ENCODE results near the gene STRIP2.

Gene STRIP2, protein sequence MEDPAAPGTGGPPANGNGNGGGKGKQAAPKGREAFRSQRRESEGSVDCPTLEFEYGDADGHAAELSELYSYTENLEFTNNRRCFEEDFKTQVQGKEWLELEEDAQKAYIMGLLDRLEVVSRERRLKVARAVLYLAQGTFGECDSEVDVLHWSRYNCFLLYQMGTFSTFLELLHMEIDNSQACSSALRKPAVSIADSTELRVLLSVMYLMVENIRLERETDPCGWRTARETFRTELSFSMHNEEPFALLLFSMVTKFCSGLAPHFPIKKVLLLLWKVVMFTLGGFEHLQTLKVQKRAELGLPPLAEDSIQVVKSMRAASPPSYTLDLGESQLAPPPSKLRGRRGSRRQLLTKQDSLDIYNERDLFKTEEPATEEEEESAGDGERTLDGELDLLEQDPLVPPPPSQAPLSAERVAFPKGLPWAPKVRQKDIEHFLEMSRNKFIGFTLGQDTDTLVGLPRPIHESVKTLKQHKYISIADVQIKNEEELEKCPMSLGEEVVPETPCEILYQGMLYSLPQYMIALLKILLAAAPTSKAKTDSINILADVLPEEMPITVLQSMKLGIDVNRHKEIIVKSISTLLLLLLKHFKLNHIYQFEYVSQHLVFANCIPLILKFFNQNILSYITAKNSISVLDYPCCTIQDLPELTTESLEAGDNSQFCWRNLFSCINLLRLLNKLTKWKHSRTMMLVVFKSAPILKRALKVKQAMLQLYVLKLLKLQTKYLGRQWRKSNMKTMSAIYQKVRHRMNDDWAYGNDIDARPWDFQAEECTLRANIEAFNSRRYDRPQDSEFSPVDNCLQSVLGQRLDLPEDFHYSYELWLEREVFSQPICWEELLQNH

DNA sequence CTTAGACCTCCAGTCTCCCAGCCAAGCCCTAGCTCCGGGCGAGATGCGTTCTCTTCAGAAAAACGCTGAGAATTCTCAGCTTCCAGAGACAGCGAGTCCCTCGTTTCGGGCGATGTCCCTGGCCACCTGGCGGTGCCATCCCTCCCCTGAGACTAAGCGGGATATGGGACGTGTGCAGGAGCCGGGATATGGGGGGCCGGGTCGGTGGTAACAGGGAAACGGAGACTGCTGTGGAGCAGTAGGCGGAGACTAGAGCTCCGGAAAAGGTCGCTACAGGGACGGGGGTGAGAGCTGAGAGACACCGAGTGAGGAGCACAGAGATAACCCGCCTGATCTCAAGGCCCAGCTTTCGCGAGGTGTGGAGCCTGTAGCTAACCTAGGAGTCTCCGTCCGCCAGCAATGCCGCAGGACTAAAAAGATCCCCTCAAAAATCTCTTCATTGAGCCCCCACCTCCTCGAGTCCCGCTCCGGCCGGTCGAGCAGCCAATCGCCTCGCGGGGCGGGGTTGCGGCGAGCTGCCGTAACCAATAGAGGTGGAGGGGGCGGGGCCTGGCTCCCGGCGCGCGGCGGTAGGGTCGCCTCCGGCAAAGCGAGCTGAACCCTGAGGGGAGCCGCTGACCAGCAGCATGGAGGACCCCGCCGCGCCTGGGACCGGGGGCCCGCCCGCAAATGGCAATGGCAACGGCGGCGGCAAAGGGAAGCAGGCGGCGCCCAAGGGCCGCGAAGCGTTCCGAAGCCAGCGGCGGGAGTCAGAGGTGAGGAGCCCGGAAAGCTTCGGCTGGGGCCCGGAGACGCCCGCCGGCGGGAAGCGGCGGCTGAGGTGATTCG is at the start of gene STRIP2:
STRIP2 (plus strand) TSS at position 586 of the 828 bp plus-strand sequence; CDS start at position 627, 41 bp downstream.
- Mint-ChIP-seq H3K9me3 (no peaks in the 10 kb centered on the region), H3K4me1 (peaks cover 37% of the 10 kb centered on the region), H3K27ac (peak within 1 kb of the TSS; percentile 81), H3K36me3 (no peaks in the 10 kb centered on the region), H3K27me3 (peaks cover 6% of the 10 kb centered on the region), H3K4me3 (peak within 1 kb of the TSS; percentile 85)
- peak; percentile 96 for DNase-seq
- CTCF ChIA-PET: interaction anchor here (0.8 to 2.4 kb wide), 9 partner anchors 9 to 90 kb away, joined by 3 to 16 read pairs (median 5); no protein-coding TSS in a partner anchor

DNA sequence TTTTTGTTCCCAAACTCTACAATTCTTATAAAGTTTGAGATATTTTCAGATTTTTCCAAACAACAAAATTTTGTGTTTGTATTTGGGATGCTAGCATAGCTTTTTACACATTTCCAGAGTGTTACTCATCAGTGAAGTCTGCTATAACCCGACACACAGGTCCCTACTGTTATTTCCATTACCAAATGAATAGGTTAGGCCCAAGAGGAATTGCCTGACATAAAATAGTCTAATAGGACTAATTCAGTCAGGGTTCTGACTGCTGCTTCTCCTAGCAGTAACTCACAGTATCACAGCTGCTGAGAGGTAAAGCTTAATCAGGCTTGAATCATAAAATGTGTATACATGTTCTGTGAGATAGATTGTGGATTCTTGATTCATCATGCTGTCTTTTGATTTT is 49.1 kb upstream of the STRIP2 start:
- Mint-ChIP-seq H3K27me3 (no peaks in the 10 kb centered on the region), H3K4me3 (no peak overlapping the region)

DNA sequence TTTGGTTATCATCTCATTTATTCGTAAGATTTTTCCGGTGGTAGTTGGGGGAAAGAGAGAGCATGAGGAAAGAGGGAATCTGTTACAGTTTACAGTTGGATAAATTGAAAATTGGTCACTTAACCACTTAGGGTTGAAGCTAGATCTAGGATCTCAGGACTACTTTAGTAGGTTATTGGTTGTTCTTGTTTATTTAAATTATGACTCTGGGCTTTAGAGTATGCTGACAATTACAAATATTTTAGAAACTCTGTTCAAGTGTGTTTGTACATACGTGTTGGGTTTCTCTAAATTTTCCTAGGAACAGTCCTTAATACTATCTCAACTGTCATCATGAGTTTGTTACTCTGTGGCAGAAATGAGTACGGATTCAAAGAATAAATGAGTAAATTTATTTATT is 48.6 kb upstream of the STRIP2 start:
- CTCF ChIA-PET: interaction anchor here (1.7 kb wide), 1 partner anchor 9 kb away, joined by 8 read pairs; no protein-coding TSS in a partner anchor
- Mint-ChIP-seq H3K4me1 (peaks cover 27% of the 10 kb centered on the region), H3K9me3 (no peaks in the 10 kb centered on the region), H3K27me3 (no peaks in the 10 kb centered on the region), H3K27ac (no peak overlapping the region), H3K36me3 (peaks cover 4% of the 10 kb centered on the region), H3K4me3 (no peak overlapping the region)
- no peak for DNase-seq

More for the DNA sequence above, 49.1 kb upstream of the STRIP2 start:
- Mint-ChIP-seq H3K9me3 (no peaks in the 10 kb centered on the region), H3K4me1 (peaks cover 27% of the 10 kb centered on the region), H3K27ac (no peak overlapping the region), H3K36me3 (peaks cover 4% of the 10 kb centered on the region)
- CTCF ChIA-PET: interaction anchor here (1.7 kb wide), 1 partner anchor 9 kb away, joined by 8 read pairs; no protein-coding TSS in a partner anchor
- DNase-seq: no peak

DNA sequence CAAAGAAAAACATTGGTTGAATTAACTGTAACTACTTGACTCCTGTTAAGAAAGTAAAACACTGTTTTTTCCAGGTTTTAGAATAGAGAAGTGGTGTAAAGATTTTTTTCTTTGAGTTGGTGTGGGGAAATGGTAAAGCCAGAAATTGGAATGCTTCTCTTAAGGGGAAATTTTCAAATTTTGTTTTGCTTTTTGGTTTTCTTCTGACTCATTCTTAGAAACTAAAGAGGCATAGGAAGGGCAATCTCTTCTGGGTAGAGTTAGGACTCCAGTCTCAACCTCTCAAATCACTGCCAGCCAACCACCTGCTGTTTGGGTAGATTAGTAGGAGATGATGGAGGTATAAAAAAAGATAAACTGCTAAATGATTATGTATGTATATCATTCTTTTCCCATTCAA is 47.7 kb upstream of the STRIP2 start:
- H3K4me3 Mint-ChIP-seq: no peak overlapping the region
- CTCF ChIA-PET: interaction anchor here (0.7 to 4.3 kb wide), 4 partner anchors 8 to 25 kb away, joined by 3 to 29 read pairs (median 3); no protein-coding TSS in a partner anchor
- H3K4me1 Mint-ChIP-seq: peaks cover 22% of the 10 kb centered on the region
- no peak overlapping the region for H3K27ac Mint-ChIP-seq
- H3K36me3 Mint-ChIP-seq: peaks cover 4% of the 10 kb centered on the region
- no peaks in the 10 kb centered on the region for H3K9me3 Mint-ChIP-seq
- no peaks in the 10 kb centered on the region for H3K27me3 Mint-ChIP-seq
- no peak for DNase-seq

DNA sequence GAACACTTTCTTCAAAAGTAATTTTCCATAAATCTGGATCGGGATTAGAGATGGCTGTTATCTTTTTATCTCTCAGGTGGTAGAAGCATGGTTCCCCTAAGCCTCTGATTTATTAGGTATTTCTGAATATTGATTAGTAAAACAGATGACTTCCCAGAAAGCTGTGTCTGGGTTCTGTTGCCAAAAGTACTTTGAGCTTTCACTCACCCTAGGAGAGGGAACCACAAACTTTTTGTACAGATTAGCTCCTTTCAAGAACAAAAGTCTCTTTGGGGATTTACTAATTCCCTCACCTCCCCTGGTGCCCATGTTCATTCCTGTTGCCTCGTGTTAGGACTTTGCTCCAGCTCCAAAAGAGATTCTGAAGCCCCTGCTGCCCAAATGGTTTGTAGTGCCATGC is 46.7 kb upstream of the STRIP2 start:
- Mint-ChIP-seq H3K9me3 (no peaks in the 10 kb centered on the region), H3K27ac (no peak overlapping the region), H3K4me3 (no peak overlapping the region), H3K36me3 (peaks cover 4% of the 10 kb centered on the region), H3K27me3 (no peaks in the 10 kb centered on the region), H3K4me1 (peaks cover 15% of the 10 kb centered on the region)
- no peak for DNase-seq
- CTCF ChIA-PET: interaction anchor here (0.8 to 4.3 kb wide), 4 partner anchors 9 to 19 kb away, joined by 3 to 29 read pairs (median 10); no protein-coding TSS in a partner anchor

DNA sequence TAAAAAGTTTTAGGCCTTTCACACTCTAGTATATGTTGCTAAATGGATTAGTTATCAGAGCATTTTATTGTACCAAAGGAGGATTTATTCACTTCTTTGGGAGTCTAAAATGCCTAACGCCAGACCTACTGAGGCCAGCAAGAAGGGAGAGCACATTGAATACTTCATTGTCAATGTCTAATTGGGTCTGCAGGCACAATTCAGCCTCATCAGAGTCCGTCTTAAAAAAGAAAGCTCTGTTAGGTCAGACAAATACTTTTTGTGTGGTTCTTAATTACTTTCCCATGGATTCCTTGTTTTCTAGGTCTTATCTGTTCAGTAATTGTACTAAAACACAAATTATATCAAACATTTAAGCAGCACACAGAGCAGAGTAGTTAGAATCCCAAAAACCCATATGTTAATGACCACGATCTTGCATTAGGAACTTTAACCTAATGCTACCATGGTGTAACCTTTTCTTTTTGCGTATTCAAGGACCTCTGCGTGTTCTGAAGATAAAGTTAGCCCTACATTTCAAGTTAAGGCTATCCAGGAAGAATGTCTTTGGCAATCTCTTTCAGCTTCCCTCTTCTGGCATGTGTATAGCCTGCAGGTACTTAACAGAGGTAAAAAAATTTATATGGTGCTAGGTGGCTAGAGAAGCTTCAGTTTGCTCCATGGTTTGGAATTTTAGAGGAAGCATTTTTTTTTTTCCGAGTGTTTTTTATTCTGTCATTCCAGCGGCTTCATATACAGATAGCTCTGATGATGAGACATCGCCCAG is 45.7 kb upstream of the STRIP2 start:
- CTCF ChIA-PET: interaction anchor here (2.1 to 4.3 kb wide), 2 partner anchors 13 to 20 kb away, joined by 16 to 29 read pairs; no protein-coding TSS in a partner anchor
- no peak overlapping the region for H3K27ac Mint-ChIP-seq
- H3K27me3 Mint-ChIP-seq: no peaks in the 10 kb centered on the region
- H3K9me3 Mint-ChIP-seq: no peaks in the 10 kb centered on the region
- H3K4me1 Mint-ChIP-seq: peaks cover 13% of the 10 kb centered on the region
- no peak for DNase-seq
- H3K4me3 Mint-ChIP-seq: no peak overlapping the region
- peaks cover 2% of the 10 kb centered on the region for H3K36me3 Mint-ChIP-seq

DNA sequence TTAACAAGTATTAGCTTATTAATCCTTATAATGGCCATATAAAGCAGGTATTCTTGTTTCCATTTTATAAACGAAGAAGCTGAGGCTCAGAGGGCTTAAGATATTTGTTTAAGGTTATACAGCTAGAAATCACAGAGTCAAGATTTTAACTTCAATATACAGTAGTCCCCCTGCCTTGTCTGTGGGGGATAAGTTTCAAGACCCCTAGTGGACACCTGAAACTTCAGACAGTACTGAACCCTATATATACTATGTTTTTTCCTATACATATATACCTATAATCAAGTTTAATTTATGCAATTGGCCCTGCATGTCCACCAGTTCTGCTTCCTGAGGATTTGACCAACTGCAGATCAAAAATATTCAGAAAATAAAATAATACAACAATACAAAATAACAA is 44.4 kb upstream of the STRIP2 start:
- CTCF ChIA-PET: interaction anchor here (0.9 to 4.3 kb wide), 5 partner anchors 11 to 64 kb away, joined by 3 to 29 read pairs (median 6); no protein-coding TSS in a partner anchor
- H3K4me1 Mint-ChIP-seq: peaks cover 13% of the 10 kb centered on the region
- H3K4me3 Mint-ChIP-seq: no peak overlapping the region
- H3K9me3 Mint-ChIP-seq: no peaks in the 10 kb centered on the region
- no peaks in the 10 kb centered on the region for H3K27me3 Mint-ChIP-seq
- no peak overlapping the region for H3K27ac Mint-ChIP-seq
- peaks cover 6% of the 10 kb centered on the region for H3K36me3 Mint-ChIP-seq
- no peak for DNase-seq

DNA sequence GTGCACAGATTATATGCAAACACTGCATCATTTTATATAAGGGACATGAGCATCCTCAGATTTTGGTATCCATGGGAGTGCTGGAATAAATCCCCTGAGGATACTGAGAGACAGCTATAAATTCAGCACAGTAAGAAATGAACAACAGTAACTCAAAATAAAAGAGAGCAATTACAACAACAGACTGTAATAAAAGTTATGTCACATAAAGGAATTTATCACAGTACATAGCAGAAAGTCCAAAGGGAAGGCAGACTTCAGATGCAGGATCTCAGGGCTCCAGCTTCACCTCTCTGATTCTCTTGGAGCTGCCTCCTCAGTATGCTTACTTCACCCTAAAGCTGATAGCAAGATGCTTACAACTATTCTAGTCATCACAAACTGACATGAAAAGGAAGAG is 43.9 kb upstream of the STRIP2 start:
- H3K4me1 Mint-ChIP-seq: peaks cover 13% of the 10 kb centered on the region
- no peak overlapping the region for H3K27ac Mint-ChIP-seq
- H3K4me3 Mint-ChIP-seq: no peak overlapping the region
- H3K27me3 Mint-ChIP-seq: no peaks in the 10 kb centered on the region
- H3K36me3 Mint-ChIP-seq: peaks cover 5% of the 10 kb centered on the region
- no peak for DNase-seq
- no peaks in the 10 kb centered on the region for H3K9me3 Mint-ChIP-seq
- CTCF ChIA-PET: interaction anchor here (0.9 to 4.3 kb wide), 4 partner anchors 11 to 63 kb away, joined by 3 to 29 read pairs (median 4); no protein-coding TSS in a partner anchor

DNA sequence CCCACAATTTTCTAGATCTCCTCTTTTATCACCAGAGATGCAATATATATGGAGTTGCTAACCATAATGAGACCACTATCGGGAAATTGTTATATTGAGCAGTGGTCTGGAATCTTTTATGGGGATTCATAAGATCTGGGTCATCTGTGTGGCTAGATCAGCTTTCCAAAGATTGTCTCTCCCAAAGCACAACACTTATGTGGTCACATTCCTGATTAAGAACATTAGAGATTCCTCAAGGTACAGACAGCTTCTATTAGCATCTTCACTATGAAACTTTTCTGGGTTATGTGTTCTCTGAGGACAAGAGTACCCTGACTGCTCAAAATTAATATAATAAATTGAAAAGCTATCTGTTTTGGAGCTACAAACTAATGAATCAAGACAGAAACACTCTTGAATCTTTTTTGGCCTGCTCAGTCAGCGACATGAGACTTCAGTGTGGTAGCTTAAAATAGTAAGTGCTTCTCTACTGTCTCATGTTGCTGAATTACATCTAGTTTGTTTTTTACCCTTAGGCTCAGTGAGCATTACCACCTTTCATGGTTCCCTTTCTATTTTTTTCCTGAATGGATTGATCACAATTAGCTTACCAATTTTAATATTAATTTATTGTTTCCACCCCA is 42.6 kb upstream of the STRIP2 start:
- Mint-ChIP-seq H3K4me3 (no peak overlapping the region), H3K36me3 (peaks cover 4% of the 10 kb centered on the region), H3K4me1 (peaks cover 6% of the 10 kb centered on the region), H3K27me3 (no peaks in the 10 kb centered on the region), H3K27ac (no peak overlapping the region), H3K9me3 (no peaks in the 10 kb centered on the region)
- CTCF ChIA-PET: interaction anchor here (0.9 to 1.3 kb wide), 2 partner anchors 16 to 137 kb away, joined by 3 to 6 read pairs; no protein-coding TSS in a partner anchor
- DNase-seq: no peak

DNA sequence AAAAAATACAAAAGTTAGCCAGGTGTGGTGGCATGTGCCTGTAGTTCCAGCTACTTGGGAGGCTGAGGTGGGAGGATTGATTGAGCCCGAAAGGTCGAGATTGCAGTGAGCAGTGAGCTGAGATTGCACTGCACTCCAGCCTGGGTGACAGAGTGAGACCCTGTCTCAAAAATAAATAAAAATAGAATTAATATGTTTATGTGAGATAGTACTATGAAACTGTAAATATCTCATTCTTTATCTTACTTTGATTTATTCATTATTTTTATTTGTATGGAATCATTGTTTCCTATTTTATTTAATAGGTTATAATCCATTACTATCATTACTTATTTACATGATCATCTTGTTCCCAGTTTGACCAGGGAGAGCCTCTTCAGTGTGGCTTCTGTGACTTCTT is 41.0 kb upstream of the STRIP2 start:
- no peak overlapping the region for H3K4me3 Mint-ChIP-seq
- no peak for DNase-seq
- H3K36me3 Mint-ChIP-seq: peaks cover 4% of the 10 kb centered on the region
- no peaks in the 10 kb centered on the region for H3K27me3 Mint-ChIP-seq
- H3K27ac Mint-ChIP-seq: no peak overlapping the region
- CTCF ChIA-PET: no interaction called here
- H3K9me3 Mint-ChIP-seq: no peaks in the 10 kb centered on the region
- no peaks in the 10 kb centered on the region for H3K4me1 Mint-ChIP-seq

DNA sequence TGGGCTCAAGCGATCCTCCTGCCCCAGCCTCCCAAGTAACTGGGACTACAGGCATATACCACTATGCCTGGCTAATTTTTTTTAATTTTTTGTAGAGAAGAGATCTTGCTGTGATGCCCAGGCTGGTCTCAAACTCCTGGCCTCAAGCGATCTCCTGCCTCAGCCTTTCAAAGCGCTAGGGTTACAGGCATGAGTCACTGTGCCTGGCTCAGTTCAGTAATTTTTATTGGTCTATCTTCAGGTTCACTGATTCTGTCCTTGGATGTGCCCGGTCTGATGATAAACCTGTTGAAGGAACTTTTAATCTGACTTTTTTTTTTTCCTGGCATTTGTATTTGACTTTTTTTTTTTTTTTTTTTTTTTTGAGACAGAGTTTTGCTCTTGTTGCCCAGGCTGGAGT is 40.1 kb upstream of the STRIP2 start:
- Mint-ChIP-seq H3K27me3 (no peaks in the 10 kb centered on the region), H3K36me3 (peaks cover 4% of the 10 kb centered on the region), H3K27ac (no peak overlapping the region), H3K4me1 (no peaks in the 10 kb centered on the region), H3K4me3 (no peak overlapping the region), H3K9me3 (no peaks in the 10 kb centered on the region)
- DNase-seq: no peak
- CTCF ChIA-PET: no interaction called here

DNA sequence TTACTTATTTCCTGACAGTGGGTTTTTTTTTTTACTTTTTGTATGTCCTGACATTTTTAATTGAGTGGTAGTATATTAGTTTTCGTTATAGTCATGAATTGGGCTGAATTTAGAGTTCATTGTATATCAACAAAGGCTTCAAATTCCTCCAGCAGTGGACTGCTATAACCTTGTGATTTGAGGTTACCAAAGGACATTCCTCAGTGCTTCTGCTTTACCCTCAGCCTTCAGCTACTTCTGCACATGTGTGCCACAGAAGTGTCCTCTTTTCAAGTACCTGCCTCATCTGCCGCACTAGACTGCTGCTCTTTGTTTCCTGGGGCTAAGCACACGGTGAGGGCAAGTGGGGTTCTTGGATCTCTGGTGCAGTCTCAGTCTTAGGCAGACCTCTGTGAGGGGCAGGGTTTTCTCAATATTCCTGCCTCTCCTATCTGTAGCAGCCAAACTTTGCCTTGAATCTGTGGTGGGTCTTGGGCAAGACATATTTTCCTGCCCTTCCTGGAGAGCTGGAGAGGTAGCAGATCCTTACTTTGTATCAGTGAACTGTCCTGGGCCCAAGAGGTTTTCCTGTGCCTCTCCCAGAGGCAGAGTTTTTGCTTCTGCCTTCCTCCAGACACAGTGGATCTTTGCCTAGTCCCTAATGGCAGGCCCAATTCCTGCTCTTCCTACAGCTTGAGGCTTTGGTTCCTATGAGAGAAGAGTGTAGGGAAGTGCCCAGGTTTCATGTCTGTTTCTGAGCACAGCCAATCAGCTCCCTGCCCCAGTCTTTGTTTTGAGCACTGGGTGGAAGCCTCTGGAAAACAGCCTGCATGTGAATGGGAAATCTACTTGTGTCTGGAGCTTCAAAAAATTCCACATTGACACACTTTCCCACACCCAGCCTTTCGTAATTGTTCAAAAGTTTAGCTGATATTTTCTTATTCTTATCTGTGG is 39.0 kb upstream of the STRIP2 start:
- peaks cover 4% of the 10 kb centered on the region for H3K36me3 Mint-ChIP-seq
- H3K4me1 Mint-ChIP-seq: no peaks in the 10 kb centered on the region
- no peak for DNase-seq
- H3K4me3 Mint-ChIP-seq: no peak overlapping the region
- H3K9me3 Mint-ChIP-seq: no peaks in the 10 kb centered on the region
- CTCF ChIA-PET: interaction anchor here (1.1 to 3.3 kb wide), 2 partner anchors 18 to 76 kb away, joined by 3 to 12 read pairs; no protein-coding TSS in a partner anchor
- H3K27me3 Mint-ChIP-seq: no peaks in the 10 kb centered on the region
- no peak overlapping the region for H3K27ac Mint-ChIP-seq
